Spleen (tissue), 11 donors: Measurements from ENCODE around the gene CRISP3. TPM values are rescaled to one million over a fixed set of nuclear protein-coding genes. Genes with fewer than 3 reads are reported as not detected.

ENCODE experiments used
- DNase-seq: peaks from one replicate; pipeline ENCODE4 v3.0.0-alpha.2; 2020
- H3K27ac ChIP-seq, 8 donors: fragments of 200-600 bp; sonication (generic) in 7 of 8; 1 replicate in 4 of 8; 2 replicates in 4 of 8; pipeline versions ENCODE4 v1.5.0 to v1.8.0; 2016 to 2021; ENCODE audit warnings: inconsistent platforms in 4 of 8, mild to moderate bottlenecking in 4 of 8, moderate library complexity in 1 of 8
- H3K27me3 ChIP-seq, 7 donors: fragments of 200-600 bp; sonication (generic) in 6 of 7; replicated peaks in 1 of 7; 1 replicate in 4 of 7; 2 replicates in 3 of 7; pipeline versions ENCODE4 v1.5.0 to v1.8.0; 2016 to 2021; ENCODE audit warnings: inconsistent platforms in 3 of 7, mild to moderate bottlenecking in 1 of 7
- H3K36me3 ChIP-seq, 6 donors: fragments of 200-600 bp; sonication (generic) in 5 of 6; 1 replicate in 4 of 6; 2 replicates in 2 of 6; pipeline versions ENCODE4 v1.5.0 to v1.8.0; 2016 to 2021; ENCODE audit warnings: inconsistent platforms in 2 of 6
- H3K4me1 ChIP-seq, 6 donors: fragments of 200-600 bp; sonication (generic) in 5 of 6; 1 replicate in 3 of 6; 2 replicates in 3 of 6; pipeline versions ENCODE4 v1.5.0 to v1.8.0; 2016 to 2021; ENCODE audit warnings: inconsistent platforms in 3 of 6
- H3K4me3 ChIP-seq, 8 donors: fragments of 200-600 bp; sonication (generic) in 7 of 8; 1 replicate in 4 of 8; 2 replicates in 4 of 8; pipeline versions ENCODE4 v1.5.0 to v1.8.0; 2016 to 2021; ENCODE audit warnings: inconsistent platforms in 4 of 8, mild to moderate bottlenecking in 4 of 8, moderate library complexity in 2 of 8
- H3K9me3 ChIP-seq, 8 donors: fragments of 200-600 bp; sonication (generic) in 7 of 8; 1 replicate in 4 of 8; 2 replicates in 4 of 8; pipeline versions ENCODE4 v1.5.0 to v1.8.0; 2016 to 2021; ENCODE audit warnings: inconsistent platforms in 4 of 8
- POLR2A ChIP-seq, 3 donors: fragments of 450-650 bp; IDR thresholded peaks; one replicate each; pipeline ENCODE4 v1.5.1; 2017; ENCODE audit warnings: antibody characterized with exemption in 3 of 3, mild to moderate bottlenecking in 1 of 3
- POLR2AphosphoS5 ChIP-seq, 3 donors: sonication (generic); formaldehyde crosslinking; IDR thresholded peaks; one replicate each; pipeline ENCODE4 v1.5.1; 2017; ENCODE audit warnings: antibody characterized with exemption in 3 of 3
- WGBS, 5 donors: extraction: QIAGEN DNeasy Blood & Tissue Kit in 3 of 5; methylation state at CpG; one replicate each; pipeline versions ENCODE4 v1.1.5 to v1.1.7; 2013 to 2018; 5-methylcytosine and 5-hydroxymethylcytosine counted together
- intact Hi-C: fragments of 100-400 bp; cut with DNase I; formaldehyde crosslinking; loops from one replicate; pipeline ENCODE4 v1.15.0; 2023; ENCODE audit warnings: low total_unique reads
- polyA plus RNA-seq, 3 donors: library from polyadenylated mRNA; stranded (reverse); fragments of 200-250 nt; gene quantifications; one replicate each; pipeline ENCODE4 v1.2.1, GENCODE V29; 2013
- total RNA-seq, 7 donors: library from RNA; depleted of rRNA in 3 of 7; stranded (reverse); fragments of >200 nt in 3 of 7; fragmentation: NEBNext Ultra II Directional in 4 of 7; extraction: Animal tissue kit (Norgen Biotek cat#: 25700) in 4 of 7; gene quantifications; one replicate each; pipeline versions ENCODE4 v1.1.0 to v1.2.1, GENCODE V29; 2016 to 2021
- TF ChIP-seq, protein P1 (sequence below), 11 experiments: fragments of 200-600 bp in 7 of 11; fragments of 450-650 bp in 4 of 11; sonication (generic) in 4 of 11; IDR thresholded peaks in 8 of 11; conservative IDR thresholded peaks in 3 of 11; 1 replicate in 7 of 11; 2 replicates in 4 of 11; pipeline versions ENCODE4 v1.4.0 to v1.8.0; 2016 to 2021; ENCODE audit warnings: antibody characterized with exemption in 11 of 11, inconsistent platforms in 4 of 11, mild to moderate bottlenecking in 1 of 11
- donor health status: healthy with polysubstance abuse.
- donor health status: DM: no; HTN: no; CAD: no; lungs with moderate emphysema.
- donor health status: DM: no; HTN: no; CAD: no.
- donor health status: Bipolar disorder and iron deficiency.
- donor health status: healthy.
- donor health status: DM: no; HTN: no; CAD: no.
- donor health status: DM: yes; HTN: yes; CAD: no.

CRISP3 gene
- total and polyA plus RNA-seq, 10 donors: 0.29 to 49.7 (median 1.8) TPM

DNA sequence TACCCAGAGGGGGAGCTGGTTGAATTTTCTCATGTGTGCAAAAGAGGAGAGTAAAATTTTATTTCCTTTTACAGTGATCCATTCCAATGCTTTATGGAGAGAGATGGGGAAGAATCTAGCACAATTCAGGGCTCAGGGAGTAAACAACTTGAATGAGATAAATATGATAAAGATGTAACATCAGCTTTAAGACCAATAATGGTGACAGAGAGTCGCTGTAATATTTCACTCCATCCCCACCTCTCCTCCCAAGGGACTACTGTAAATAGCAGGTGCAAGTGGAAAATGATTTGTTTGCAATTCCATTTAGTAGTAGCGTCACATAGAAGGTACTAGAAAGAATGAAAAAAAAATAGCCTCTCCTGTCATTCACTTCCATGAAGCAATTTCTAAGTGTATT lies 4.8 kb downstream of the CRISP3 start:
- intact Hi-C loops: no loop called here
- TF ChIP-seq POLR2AphosphoS5 (IDR thresholded peaks at IDR 0.05): no peak
- no peak for TF ChIP-seq POLR2A (IDR thresholded peaks at IDR 0.05)
- TF ChIP-seq, protein P1, sequence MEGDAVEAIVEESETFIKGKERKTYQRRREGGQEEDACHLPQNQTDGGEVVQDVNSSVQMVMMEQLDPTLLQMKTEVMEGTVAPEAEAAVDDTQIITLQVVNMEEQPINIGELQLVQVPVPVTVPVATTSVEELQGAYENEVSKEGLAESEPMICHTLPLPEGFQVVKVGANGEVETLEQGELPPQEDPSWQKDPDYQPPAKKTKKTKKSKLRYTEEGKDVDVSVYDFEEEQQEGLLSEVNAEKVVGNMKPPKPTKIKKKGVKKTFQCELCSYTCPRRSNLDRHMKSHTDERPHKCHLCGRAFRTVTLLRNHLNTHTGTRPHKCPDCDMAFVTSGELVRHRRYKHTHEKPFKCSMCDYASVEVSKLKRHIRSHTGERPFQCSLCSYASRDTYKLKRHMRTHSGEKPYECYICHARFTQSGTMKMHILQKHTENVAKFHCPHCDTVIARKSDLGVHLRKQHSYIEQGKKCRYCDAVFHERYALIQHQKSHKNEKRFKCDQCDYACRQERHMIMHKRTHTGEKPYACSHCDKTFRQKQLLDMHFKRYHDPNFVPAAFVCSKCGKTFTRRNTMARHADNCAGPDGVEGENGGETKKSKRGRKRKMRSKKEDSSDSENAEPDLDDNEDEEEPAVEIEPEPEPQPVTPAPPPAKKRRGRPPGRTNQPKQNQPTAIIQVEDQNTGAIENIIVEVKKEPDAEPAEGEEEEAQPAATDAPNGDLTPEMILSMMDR (IDR thresholded peaks at IDR 0.05 in 8 of 11, conservative IDR thresholded peaks at IDR 0.05 in 3 of 11): no peak
- WGBS, 5 donors: 73 to 84% (median 82%) methylated on average over 2 of the region's 2 CpGs

GRCh38 chr6:49736017-49736508 lies 8.1 kb downstream of the CRISP3 start:
- 63 to 80% (median 65%) methylated on average over 4 of the region's 4 CpGs for WGBS, 5 donors
- intact Hi-C loops: no loop called here

More for the DNA sequence above, 4.8 kb downstream of the CRISP3 start:
- Histone ChIP-seq H3K27me3 (no peaks in the 10 kb centered on the region), H3K9me3 (no peaks in the 10 kb centered on the region), H3K27ac (no peak overlapping the region), H3K36me3 (peaks cover 0 to 13% (median 0%) of the 10 kb centered on the region in 6 donors), H3K4me1 (no peaks in the 10 kb centered on the region), H3K4me3 (no peak overlapping the region)
- no peak for DNase-seq

DNA sequence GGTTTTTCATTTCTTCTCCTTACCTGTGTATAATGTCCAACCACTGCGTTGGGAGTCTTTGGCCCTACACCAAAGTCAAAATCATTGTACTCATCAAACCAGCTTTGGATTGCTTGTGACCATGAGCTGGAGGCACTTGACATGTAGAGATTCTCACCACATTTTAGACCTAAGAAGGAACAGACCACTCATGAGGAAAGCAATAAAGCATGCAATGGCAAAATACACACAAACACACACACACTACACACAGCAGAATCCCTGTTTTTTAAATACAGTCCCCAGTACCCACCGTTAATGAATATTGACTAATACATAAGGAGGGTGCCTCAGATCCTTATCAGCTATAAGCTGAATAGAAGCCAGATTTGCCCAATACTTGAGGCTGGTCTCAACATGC lies 10.5 kb downstream of the CRISP3 start:
- no peak for DNase-seq
- no peaks in the 10 kb centered on the region for H3K9me3 ChIP-seq
- 47 to 88% (median 84%) methylated on average over 2 of the region's 2 CpGs for WGBS, 5 donors
- H3K4me3 ChIP-seq: no peak overlapping the region
- H3K27me3 ChIP-seq: no peaks in the 10 kb centered on the region
- H3K27ac ChIP-seq: no peak overlapping the region
- H3K36me3 ChIP-seq: peaks cover 0 to 54% (median 0%) of the 10 kb centered on the region in 6 donors
- intact Hi-C loops: no loop called here
- H3K4me1 ChIP-seq: no peaks in the 10 kb centered on the region
- TF ChIP-seq, protein P1 (IDR thresholded peaks at IDR 0.05 in 8 of 11, conservative IDR thresholded peaks at IDR 0.05 in 3 of 11): no peak
- TF ChIP-seq POLR2A (IDR thresholded peaks at IDR 0.05) (no peak), POLR2AphosphoS5 (IDR thresholded peaks at IDR 0.05) (no peak)

More at GRCh38 chr6:49736017-49736508, 8.1 kb downstream of the CRISP3 start:
- Histone ChIP-seq H3K4me1 (no peaks in the 10 kb centered on the region), H3K27ac (no peak overlapping the region), H3K4me3 (no peak overlapping the region), H3K27me3 (no peaks in the 10 kb centered on the region), H3K9me3 (no peaks in the 10 kb centered on the region), H3K36me3 (peaks cover 0 to 47% (median 0%) of the 10 kb centered on the region in 6 donors)
- no peak for DNase-seq
- TF ChIP-seq POLR2A (IDR thresholded peaks at IDR 0.05): no peak
- TF ChIP-seq, protein P1 (IDR thresholded peaks at IDR 0.05 in 8 of 11, conservative IDR thresholded peaks at IDR 0.05 in 3 of 11): no peak

DNA sequence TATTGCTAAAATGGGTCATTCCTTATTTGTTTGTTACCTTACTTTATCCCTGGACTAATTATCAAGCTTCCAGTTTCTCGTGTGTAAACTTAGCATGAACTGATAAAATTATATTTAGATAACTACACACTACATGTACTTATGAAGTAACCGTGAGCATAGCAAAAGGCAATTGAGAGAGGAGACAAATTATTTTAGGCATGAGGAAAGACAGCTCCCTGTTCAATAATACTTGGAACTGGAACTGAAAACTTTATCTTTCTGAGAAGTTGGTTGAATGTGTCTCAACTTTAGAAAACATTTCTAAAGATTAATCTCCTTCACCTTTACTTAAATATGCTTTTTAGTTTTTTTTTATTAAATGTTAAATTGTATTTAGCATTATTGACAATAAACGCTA lies 11.4 kb downstream of the CRISP3 start:
- H3K27me3 ChIP-seq: no peaks in the 10 kb centered on the region
- WGBS, 5 donors: 83 to 90% (median 87%) methylated on average over 3 of the region's 3 CpGs

More for the DNA sequence above, 11.4 kb downstream of the CRISP3 start:
- Histone ChIP-seq H3K4me1 (no peaks in the 10 kb centered on the region), H3K27ac (no peak overlapping the region), H3K9me3 (no peaks in the 10 kb centered on the region), H3K4me3 (no peak overlapping the region), H3K36me3 (peaks cover 0 to 63% (median 0%) of the 10 kb centered on the region in 6 donors)
- intact Hi-C loops: no loop called here
- no peak for DNase-seq
- TF ChIP-seq POLR2AphosphoS5 (IDR thresholded peaks at IDR 0.05): no peak
- TF ChIP-seq, protein P1 (IDR thresholded peaks at IDR 0.05 in 8 of 11, conservative IDR thresholded peaks at IDR 0.05 in 3 of 11): no peak
- no peak for TF ChIP-seq POLR2A (IDR thresholded peaks at IDR 0.05)
